CD14-positive monocyte (primary cell): ENCODE data around the gene GLMP. TPM values are rescaled to one million over a fixed set of nuclear protein-coding genes. Genes with fewer than 3 reads are reported as not detected.

Experiments used
- DNase-seq, 3 donors: peaks; one replicate each; pipeline ENCODE4 v3.0.0-alpha.2; 2011 to 2022
- H2AFZ ChIP-seq: 2 replicates; pipeline ENCODE4 v1.6.0; 2012; ENCODE audit warnings: mild to moderate bottlenecking, low read depth, low read length, inconsistent platforms; ENCODE audit not compliant: insufficient read depth, poor library complexity, severe bottlenecking
- H3K27ac ChIP-seq, 2 donors: 1 replicate in 1 of 2; 2 replicates in 1 of 2; pipeline ENCODE4 v1.5.1; 2012 to 2013; ENCODE audit warnings: low read length in 2 of 2, control low read depth in 1 of 2, inconsistent platforms in 1 of 2, low read depth in 1 of 2, mild to moderate bottlenecking in 1 of 2
- H3K27me3 ChIP-seq, 2 donors: one replicate each; pipeline versions ENCODE4 v1.6.0 to v1.6.1; 2011 to 2013; ENCODE audit warnings: low read length in 2 of 2; ENCODE audit not compliant: control insufficient read depth in 2 of 2, insufficient read depth in 2 of 2
- H3K36me3 ChIP-seq, 2 donors: replicated peaks in 1 of 2; 1 replicate in 1 of 2; 2 replicates in 1 of 2; pipeline versions ENCODE4 v1.5.1 to v1.6.1; 2012 to 2013; ENCODE audit warnings: low read length in 2 of 2, control low read depth in 1 of 2, inconsistent platforms in 1 of 2, mild to moderate bottlenecking in 1 of 2; ENCODE audit not compliant: insufficient read depth in 2 of 2, control insufficient read depth in 1 of 2
- H3K4me1 ChIP-seq, 2 donors: 1 replicate in 1 of 2; 2 replicates in 1 of 2; pipeline versions ENCODE4 v1.5.1 to v1.6.1; 2012 to 2013; ENCODE audit warnings: low read length in 2 of 2, control low read depth in 1 of 2, inconsistent platforms in 1 of 2, mild to moderate bottlenecking in 1 of 2, moderate library complexity in 1 of 2; ENCODE audit not compliant: insufficient read depth in 2 of 2, control insufficient read depth in 1 of 2
- H3K4me2 ChIP-seq: replicated peaks from 2 replicates; pipeline ENCODE3; 2012; ENCODE audit warnings: low read length, moderate library complexity, mild to moderate bottlenecking; ENCODE audit not compliant: poor library complexity, severe bottlenecking; ENCODE audit errors: extremely low read depth
- H3K4me3 ChIP-seq, 3 experiments: fragments of 200-600 bp in 1 of 3; sonication (generic) in 1 of 3; replicated peaks in 1 of 3; 1 replicate in 2 of 3; 2 replicates in 1 of 3; pipeline ENCODE4 v1.5.1; 2011 to 2013; ENCODE audit warnings: low read length in 3 of 3, mild to moderate bottlenecking in 3 of 3, control low read depth in 2 of 3, low read depth in 2 of 3, inconsistent platforms in 1 of 3, moderate library complexity in 1 of 3
- H3K79me2 ChIP-seq: 2 replicates; pipeline ENCODE4 v1.6.0; 2012; ENCODE audit warnings: mild to moderate bottlenecking, control low read depth, inconsistent platforms, low read length, moderate library complexity; ENCODE audit not compliant: insufficient read depth
- H3K9ac ChIP-seq: 2 replicates; pipeline ENCODE4 v1.6.0; 2017; ENCODE audit warnings: low read length, mild to moderate bottlenecking; ENCODE audit not compliant: insufficient read depth, poor library complexity, severe bottlenecking
- H3K9me3 ChIP-seq, 2 donors: replicated peaks in 1 of 2; 1 replicate in 1 of 2; 2 replicates in 1 of 2; pipeline versions ENCODE4 v1.5.1 to v1.6.1; 2012 to 2013; ENCODE audit warnings: low read length in 2 of 2, control low read depth in 1 of 2; ENCODE audit not compliant: control insufficient read depth in 1 of 2, insufficient read depth in 1 of 2
- H4K20me1 ChIP-seq: 2 replicates; pipeline ENCODE4 v1.6.0; 2012; ENCODE audit warnings: mild to moderate bottlenecking, low read length, control low read depth, moderate library complexity; ENCODE audit not compliant: insufficient read depth
- H3K27ac Mint-ChIP-seq, 7 donors: one replicate each; pipeline ENCODE4 v1.8.0; 2020; ENCODE audit warnings: mild to moderate bottlenecking in 7 of 7, mixed read lengths in 7 of 7, moderate library complexity in 6 of 7, inconsistent platforms in 2 of 7
- H3K27me3 Mint-ChIP-seq, 3 donors: one replicate each; pipeline ENCODE4 v1.8.0; 2021 to 2022; ENCODE audit warnings: low read depth in 3 of 3, mild to moderate bottlenecking in 3 of 3, mixed read lengths in 3 of 3, moderate library complexity in 3 of 3, inconsistent platforms in 1 of 3
- H3K36me3 Mint-ChIP-seq, 2 donors: one replicate each; pipeline ENCODE4 v1.8.0; 2020; ENCODE audit warnings: mixed read lengths in 2 of 2, inconsistent platforms in 1 of 2, mild to moderate bottlenecking in 1 of 2
- H3K4me1 Mint-ChIP-seq: one replicate; pipeline ENCODE4 v1.8.0; 2020; ENCODE audit warnings: mild to moderate bottlenecking, mixed read lengths
- H3K4me3 Mint-ChIP-seq, 2 donors: one replicate each; pipeline ENCODE4 v1.8.0; 2020; ENCODE audit warnings: mild to moderate bottlenecking in 2 of 2, mixed read lengths in 2 of 2, moderate library complexity in 1 of 2
- H3K9me3 Mint-ChIP-seq, 7 donors: one replicate each; pipeline ENCODE4 v1.8.0; 2020 to 2022; ENCODE audit warnings: mixed read lengths in 7 of 7, mild to moderate bottlenecking in 6 of 7, moderate library complexity in 6 of 7, inconsistent platforms in 2 of 7
- WGBS: methylation state at CpG from one replicate; pipeline ENCODE4 v1.1.5; 2013; ENCODE audit warnings: missing lambda C conversion rate; ENCODE audit not compliant: insufficient coverage; 5-methylcytosine and 5-hydroxymethylcytosine counted together
- intact Hi-C, 2 donors: fragments of 100-400 bp; cut with micrococcal nuclease; formaldehyde crosslinking; loops; one replicate each; pipeline versions ENCODE4 v1.15.0 to v1.15.1; 2023
- polyA plus RNA-seq, 3 donors: library from polyadenylated mRNA; depleted of rRNA in 1 of 3; unstranded in 2 of 3; stranded (reverse) in 1 of 3; fragments of 300-500 nt in 2 of 3; fragments of >200 nt in 1 of 3; fragmentation: Illumina TruSeq in 2 of 3; gene quantifications; 1 replicate in 2 of 3; 2 replicates in 1 of 3; pipeline ENCODE4 v1.2.3, GENCODE V29; 2012 to 2021
- TF ChIP-seq, protein P1 (sequence below): fragments of 200-600 bp; IDR thresholded peaks from one replicate; pipeline ENCODE4 v1.8.0; 2022; ENCODE audit warnings: antibody characterized with exemption, mild to moderate bottlenecking

Gene GLMP
- polyA plus RNA-seq, 3 donors: 24.3 to 59.6 (median 34.7) TPM

DNA sequence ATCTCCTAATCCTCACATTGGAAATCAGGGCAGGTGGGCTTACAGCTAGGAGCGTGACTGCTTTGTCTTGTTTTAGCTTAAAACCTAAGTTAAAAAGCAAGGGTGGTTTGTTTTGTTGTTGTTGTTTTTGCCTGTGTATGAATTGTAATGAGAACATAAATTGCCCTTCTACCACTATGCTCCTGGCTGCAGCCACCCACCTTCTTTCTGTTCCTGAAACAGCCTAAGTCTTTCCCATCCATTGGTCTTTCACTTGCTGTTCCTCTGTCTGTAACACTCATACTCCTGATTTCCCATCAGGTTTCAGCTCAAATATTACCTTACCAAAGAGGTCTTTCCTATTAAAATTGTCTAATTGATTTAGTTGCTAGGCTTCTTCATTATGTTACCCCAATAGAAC is 12.0 kb downstream of the GLMP start:
- no peak for DNase-seq
- H3K4me1 Mint-ChIP-seq: peaks cover 51% of the 10 kb centered on the region
- Histone ChIP-seq H3K79me2 (peaks cover 59% of the 10 kb centered on the region), H3K27me3 (no peaks in the 10 kb centered on the region), H3K9me3 (no peaks in the 10 kb centered on the region), H4K20me1 (peaks cover 37% of the 10 kb centered on the region), H3K36me3 (peaks cover 19 to 33% of the 10 kb centered on the region in 2 donors), H3K4me3 (peak overlapping the region; percentile 63 to 96 (median 94)), H3K4me2 (peak overlapping the region; percentile 90), H3K27ac (peak overlapping the region in 1 of 2 donors; percentile 82), H3K4me1 (peaks cover 60 to 63% of the 10 kb centered on the region in 2 donors), H2AFZ (peak overlapping the region; percentile 82), H3K9ac (peak overlapping the region; percentile 85)
- no peaks in the 10 kb centered on the region for H3K9me3 Mint-ChIP-seq
- TF ChIP-seq, protein P1, sequence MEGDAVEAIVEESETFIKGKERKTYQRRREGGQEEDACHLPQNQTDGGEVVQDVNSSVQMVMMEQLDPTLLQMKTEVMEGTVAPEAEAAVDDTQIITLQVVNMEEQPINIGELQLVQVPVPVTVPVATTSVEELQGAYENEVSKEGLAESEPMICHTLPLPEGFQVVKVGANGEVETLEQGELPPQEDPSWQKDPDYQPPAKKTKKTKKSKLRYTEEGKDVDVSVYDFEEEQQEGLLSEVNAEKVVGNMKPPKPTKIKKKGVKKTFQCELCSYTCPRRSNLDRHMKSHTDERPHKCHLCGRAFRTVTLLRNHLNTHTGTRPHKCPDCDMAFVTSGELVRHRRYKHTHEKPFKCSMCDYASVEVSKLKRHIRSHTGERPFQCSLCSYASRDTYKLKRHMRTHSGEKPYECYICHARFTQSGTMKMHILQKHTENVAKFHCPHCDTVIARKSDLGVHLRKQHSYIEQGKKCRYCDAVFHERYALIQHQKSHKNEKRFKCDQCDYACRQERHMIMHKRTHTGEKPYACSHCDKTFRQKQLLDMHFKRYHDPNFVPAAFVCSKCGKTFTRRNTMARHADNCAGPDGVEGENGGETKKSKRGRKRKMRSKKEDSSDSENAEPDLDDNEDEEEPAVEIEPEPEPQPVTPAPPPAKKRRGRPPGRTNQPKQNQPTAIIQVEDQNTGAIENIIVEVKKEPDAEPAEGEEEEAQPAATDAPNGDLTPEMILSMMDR: no peak
- intact Hi-C loops: no loop called here
- peaks cover 12 to 42% of the 10 kb centered on the region in 2 donors for H3K36me3 Mint-ChIP-seq
- peak overlapping the region in 3 of 7 donors; percentile 50 to 88 (median 87) for H3K27ac Mint-ChIP-seq
- WGBS: no CpG with 5 or more reads among the region's 1 CpG
- peak overlapping the region; percentile 90 to 94 for H3K4me3 Mint-ChIP-seq
- no peaks in the 10 kb centered on the region for H3K27me3 Mint-ChIP-seq

DNA sequence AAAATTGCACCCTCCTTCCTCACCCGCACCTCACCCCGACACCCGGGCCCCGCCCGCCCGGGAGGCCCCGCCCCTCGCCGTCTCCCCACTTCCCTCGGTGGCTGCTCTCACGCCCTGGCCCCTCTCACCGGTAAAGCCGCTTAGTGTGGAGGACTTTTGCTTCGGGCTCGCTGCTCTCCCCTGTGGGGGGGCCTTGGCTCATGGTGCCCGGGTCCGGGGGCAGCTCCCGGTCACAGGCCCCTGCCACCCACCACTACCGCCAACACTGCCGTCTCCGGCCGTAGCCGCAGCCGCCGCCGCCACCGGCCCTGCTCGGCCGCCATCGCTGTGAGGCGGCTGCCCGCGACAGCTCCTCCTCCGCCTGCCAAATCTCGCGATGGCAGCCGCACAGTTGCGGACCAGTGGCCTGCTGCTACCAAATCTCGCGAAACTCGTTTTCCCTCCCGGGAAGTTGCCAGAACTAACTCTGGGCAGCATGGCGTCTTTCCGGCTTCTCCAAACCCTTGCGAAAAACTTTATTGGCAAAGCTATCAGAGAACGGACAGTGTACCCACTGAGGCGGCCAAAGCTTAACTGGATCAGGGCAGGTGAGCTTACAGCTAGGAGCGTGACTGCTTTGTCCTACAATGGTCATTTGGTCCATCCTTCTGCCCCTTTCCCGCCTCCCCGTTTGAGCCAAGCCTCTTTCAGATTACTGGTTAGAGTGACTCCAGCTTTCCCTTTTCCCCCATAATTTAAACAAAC is 12.8 kb downstream of the GLMP start, which contains the start of gene SMG5:
TSS of gene SMG5 (minus strand) at position 347 of the 744 bp plus-strand sequence. CDS start at position 202, 145 bp downstream.
- Histone ChIP-seq H3K9ac (peak within 1 kb of the TSS; percentile 85), H3K4me3 (peak within 1 kb of the TSS; percentile 63 to 96 (median 94)), H3K79me2 (peaks cover 66% of the 10 kb centered on the region), H3K9me3 (no peaks in the 10 kb centered on the region), H3K27ac (peak within 1 kb of the TSS; percentile 79 to 82), H3K27me3 (no peaks in the 10 kb centered on the region), H2AFZ (peak within 1 kb of the TSS; percentile 82), H3K4me1 (peaks cover 68 to 72% of the 10 kb centered on the region in 2 donors), H3K4me2 (peak within 1 kb of the TSS; percentile 90), H3K36me3 (peaks cover 27 to 38% of the 10 kb centered on the region in 2 donors), H4K20me1 (peaks cover 44% of the 10 kb centered on the region)
- TF ChIP-seq, protein P1: no peak
- Mint-ChIP-seq H3K36me3 (peaks cover 21 to 42% of the 10 kb centered on the region in 2 donors), H3K4me1 (peaks cover 60% of the 10 kb centered on the region), H3K4me3 (peak within 1 kb of the TSS; percentile 90 to 94), H3K27me3 (no peaks in the 10 kb centered on the region), H3K9me3 (no peaks in the 10 kb centered on the region), H3K27ac (peak within 1 kb of the TSS; percentile 87 to 95 (median 93))
- under 1% methylated on average over 36 of the region's 50 CpGs for WGBS
- DNase-seq: peak; percentile 97
- intact Hi-C loops: no loop called here
